ENCODE results near the gene MRGPRG. TPM values are rescaled to one million over a fixed set of nuclear protein-coding genes. Genes with fewer than 3 reads are reported as not detected.
"Not testable (repeated sequence)": the region's sequence is repeated elsewhere in the genome, so short reads cannot be mapped to it uniquely, and the experiment has no call there.

MRGPRG gene
- total and polyA plus RNA-seq, 4 donors = not detected

- Histone ChIP-seq H3K9me3 (ENCODE audit: control insufficient read depth in 4 of 4, low read length in 3 of 4) (peaks cover 0 to 3% (median 0%) of the 10 kb centered on the region in 4 donors), H3K4me1 (ENCODE audit: control insufficient read depth in 4 of 4, insufficient read depth in 4 of 4, low read length in 3 of 4) (peaks cover 0 to 6% (median 2%) of the 10 kb centered on the region in 4 donors), H3K36me3 (ENCODE audit: control insufficient read depth in 4 of 4, insufficient read depth in 3 of 4, low read depth in 1 of 4, low read length in 3 of 4) (no peaks in the 10 kb centered on the region), H3K4me3 (ENCODE audit: low read depth in 1 of 3, low read length in 3 of 3) (no peak overlapping the region), H3K27me3 (ENCODE audit: control insufficient read depth in 4 of 4, insufficient read depth in 4 of 4, low read length in 3 of 4) (no peaks in the 10 kb centered on the region), H3K9ac (ENCODE audit: low read depth in 1 of 2, low read length in 2 of 2) (no peak overlapping the region), H3K27ac (ENCODE audit: low read depth in 1 of 2, low read length in 2 of 2) (no peak overlapping the region)
- no peak for DNase-seq (ENCODE audit: low spot score)
- WGBS = 60% methylated on average over 18 of the region's 18 CpGs
- no peak for TF ChIP-seq RXRA (IDR thresholded peaks at IDR 0.05)
- TF ChIP-seq RAD21 (IDR thresholded peaks at IDR 0.05) = no peak
Observed at GRCh38 chr11:3170044-3170755, 48.4 kb downstream of the MRGPRG start.

- Histone ChIP-seq H3K4me1 (ENCODE audit: control insufficient read depth in 4 of 4, insufficient read depth in 4 of 4, low read length in 3 of 4) (peaks cover 0 to 6% (median 2%) of the 10 kb centered on the region in 4 donors), H3K9me3 (ENCODE audit: control insufficient read depth in 4 of 4, low read length in 3 of 4) (peaks cover 0 to under 1% (median 0%) of the 10 kb centered on the region in 4 donors), H3K36me3 (ENCODE audit: control insufficient read depth in 4 of 4, insufficient read depth in 3 of 4, low read depth in 1 of 4, low read length in 3 of 4) (no peaks in the 10 kb centered on the region), H3K4me3 (ENCODE audit: low read depth in 1 of 3, low read length in 3 of 3) (no peak overlapping the region), H3K27ac (ENCODE audit: low read depth in 1 of 2, low read length in 2 of 2) (no peak overlapping the region), H3K27me3 (ENCODE audit: control insufficient read depth in 4 of 4, insufficient read depth in 4 of 4, low read length in 3 of 4) (no peaks in the 10 kb centered on the region), H3K9ac (ENCODE audit: low read depth in 1 of 2, low read length in 2 of 2) (no peak overlapping the region)
- DNase-seq (ENCODE audit: low spot score) = no peak
- TF ChIP-seq FOXA1 (IDR thresholded peaks at IDR 0.05) (no peak), CTCF (IDR thresholded peaks at IDR 0.05; ENCODE audit: low read depth, low read length, missing input control) (no peak), GABPA (IDR thresholded peaks at IDR 0.05 in 1 of 2, conservative IDR thresholded peaks at IDR 0.05 in 1 of 2) (no peak), NR2F2 (IDR thresholded peaks at IDR 0.05) (no peak), FOXA2 (IDR thresholded peaks at IDR 0.05) (no peak), MAX (IDR thresholded peaks at IDR 0.05) (no peak), REST (IDR thresholded peaks at IDR 0.05) (no peak), HNF4G (IDR thresholded peaks at IDR 0.05) (no peak), ATF3 (IDR thresholded peaks at IDR 0.05) (no peak), SP1 (IDR thresholded peaks at IDR 0.05) (no peak), ZBTB33 (IDR thresholded peaks at IDR 0.05) (no peak), YY1 (IDR thresholded peaks at IDR 0.05) (no peak), TAF1 (conservative IDR thresholded peaks at IDR 0.05) (no peak), RAD21 (IDR thresholded peaks at IDR 0.05) (no peak), RXRA (IDR thresholded peaks at IDR 0.05) (no peak), HNF4A (conservative IDR thresholded peaks at IDR 0.05) (no peak), JUND (IDR thresholded peaks at IDR 0.05) (no peak), EGR1 (IDR thresholded peaks at IDR 0.05; ENCODE audit: low read depth in 2 of 2) (no peak)
- WGBS = 16% methylated on average over 31 of the region's 31 CpGs
Observed at GRCh38 chr11:3169255-3170043, 49.2 kb downstream of the MRGPRG start.

- H3K9me3 ChIP-seq (ENCODE audit: control insufficient read depth in 4 of 4, low read length in 3 of 4); H3K9ac ChIP-seq (ENCODE audit: low read depth in 1 of 2, low read length in 2 of 2); DNase-seq (ENCODE audit: low spot score); H3K27me3 ChIP-seq (ENCODE audit: control insufficient read depth in 4 of 4, insufficient read depth in 4 of 4, low read length in 3 of 4); H3K4me1 ChIP-seq (ENCODE audit: control insufficient read depth in 4 of 4, insufficient read depth in 4 of 4, low read length in 3 of 4); H3K4me3 ChIP-seq (ENCODE audit: low read depth in 1 of 3, low read length in 3 of 3); H3K27ac ChIP-seq (ENCODE audit: low read depth in 1 of 2, low read length in 2 of 2); H3K36me3 ChIP-seq (ENCODE audit: control insufficient read depth in 4 of 4, insufficient read depth in 3 of 4, low read depth in 1 of 4, low read length in 3 of 4): not testable (repeated sequence)
- 78% methylated on average over 17 of the region's 17 CpGs for WGBS
Observed at GRCh38 chr11:3168742-3169254, 49.8 kb downstream of the MRGPRG start.
